Adrenal gland (tissue), 12 donors: Measurements from ENCODE around the gene PDXDC1. TPM values are rescaled to one million over a fixed set of nuclear protein-coding genes. Genes with fewer than 3 reads are reported as not detected.
"Not testable (repeated sequence)": the region's sequence is repeated elsewhere in the genome, so short reads cannot be mapped to it uniquely, and the experiment has no call there.

Source experiments
- DNase-seq, 7 donors: peaks; one replicate each; pipeline ENCODE4 v3.0.0-alpha.2; 2019 to 2020
- H3K27ac ChIP-seq, 5 donors: fragments of 200-600 bp; sonication (generic) in 4 of 5; 1 replicate in 3 of 5; 2 replicates in 2 of 5; pipeline versions ENCODE4 v1.5.1 to v1.8.0; 2016 to 2020; ENCODE audit warnings: mild to moderate bottlenecking in 1 of 5
- H3K27me3 ChIP-seq: fragments of 200-600 bp; 2 replicates; pipeline ENCODE4 v1.8.0; 2021
- H3K36me3 ChIP-seq, 2 donors: fragments of 200-600 bp; replicated peaks in 1 of 2; 1 replicate in 1 of 2; 2 replicates in 1 of 2; pipeline versions ENCODE4 v1.5.1 to v1.8.0; 2018 to 2022
- H3K4me1 ChIP-seq, 2 donors: fragments of 200-600 bp; replicated peaks in 1 of 2; 1 replicate in 1 of 2; 2 replicates in 1 of 2; pipeline versions ENCODE4 v1.5.1 to v1.8.0; 2018 to 2021
- H3K4me3 ChIP-seq, 4 donors: fragments of 200-600 bp; sonication (generic) in 3 of 4; one replicate each; pipeline ENCODE4 v1.5.1; 2016 to 2018
- H3K9me3 ChIP-seq, 3 donors: fragments of 200-600 bp; sonication (generic) in 1 of 3; replicated peaks in 1 of 3; 1 replicate in 2 of 3; 2 replicates in 1 of 3; pipeline versions ENCODE4 v1.5.1 to v1.8.0; 2016 to 2021
- CTCF ChIP-seq, 6 experiments: fragments of 450-650 bp in 4 of 6; fragments of 200-600 bp in 2 of 6; sonication (generic) in 1 of 6; IDR thresholded peaks; 1 replicate in 5 of 6; 2 replicates in 1 of 6; pipeline versions ENCODE4 v1.5.1 to v1.8.0; 2016 to 2021; ENCODE audit warnings: antibody characterized with exemption in 6 of 6, mild to moderate bottlenecking in 2 of 6, moderate library complexity in 1 of 6
- POLR2A ChIP-seq, 2 donors: fragments of 450-650 bp; IDR thresholded peaks; one replicate each; pipeline ENCODE4 v1.6.1; 2017; ENCODE audit warnings: antibody characterized with exemption in 2 of 2, mild to moderate bottlenecking in 2 of 2, moderate library complexity in 1 of 2
- WGBS, 4 donors: extraction: QIAGEN DNeasy Blood & Tissue Kit in 2 of 4; methylation state at CpG; one replicate each; pipeline versions ENCODE4 v1.1.5 to v1.1.7; 2013 to 2017; 5-methylcytosine and 5-hydroxymethylcytosine counted together
- intact Hi-C, 2 donors: fragments of 100-400 bp; cut with DNase I; formaldehyde crosslinking; loops; one replicate each; pipeline versions ENCODE4 v1.14.1 to v1.15.0; 2022 to 2023
- polyA plus RNA-seq, 3 donors: library from polyadenylated mRNA; stranded (reverse); fragments of 200-250 nt in 2 of 3; fragments of 350-450 nt in 1 of 3; fragmentation: Illumina TruSeq in 1 of 3; extraction: RNeasy Lipid Tissue Mini Kit (QIAGEN cat#74804) in 1 of 3; gene quantifications; one replicate each; pipeline ENCODE4 v1.2.3, GENCODE V29; 2013 to 2014
- total RNA-seq, 9 donors: library from RNA; depleted of rRNA in 4 of 9; stranded (reverse); fragments of >200 nt in 4 of 9; fragments of 120-200 nt in 1 of 9; fragmentation: NEBNext Ultra II Directional in 1 of 9; extraction: Animal tissue kit (Norgen Biotek cat#: 25700) in 1 of 9; gene quantifications; one replicate each; pipeline versions ENCODE4 v1.1.0 to v1.2.4, GENCODE V29; 2013 to 2023
- donor health status: healthy with polysubstance abuse.
- donor health status: Bipolar disorder and iron deficiency.
- donor health status: DM: yes; HTN: yes; CAD: no.
- donor health status: DM: no; HTN: no; CAD: no.
- donor health status: DM: no; HTN: no; CAD: no.
- donor health status: DM: yes; HTN: yes; CAD: no.

PDXDC1 gene
- total and polyA plus RNA-seq, 12 donors, result 38.9 to 81.5 (median 68.2) TPM

GRCh38 chr16:15046692-15047376 lies 72.0 kb downstream of the PDXDC1 start:
- DNase-seq, result no peak
- Histone ChIP-seq H3K4me1 (peaks cover 0 to 4% of the 10 kb centered on the region in 2 donors), H3K27ac (no peak overlapping the region), H3K4me3 (no peak overlapping the region), H3K36me3 (no peaks in the 10 kb centered on the region), H3K27me3 (no peaks in the 10 kb centered on the region), H3K9me3 (no peaks in the 10 kb centered on the region)
- no peak for TF ChIP-seq POLR2A (IDR thresholded peaks at IDR 0.05)
- no peak for TF ChIP-seq CTCF (IDR thresholded peaks at IDR 0.05)
- intact Hi-C loops, result no loop called here
- 94 to 96% (median 95%) methylated on average over 21 of the region's 21 CpGs for WGBS, 4 donors

GRCh38 chr16:15049581-15050180 lies 74.9 kb downstream of the PDXDC1 start:
- Histone ChIP-seq H3K27me3 (no peaks in the 10 kb centered on the region), H3K9me3 (no peaks in the 10 kb centered on the region), H3K4me3 (no peak overlapping the region), H3K4me1 (no peaks in the 10 kb centered on the region), H3K36me3 (no peaks in the 10 kb centered on the region), H3K27ac (no peak overlapping the region)
- WGBS, 4 donors, result 88 to 93% (median 92%) methylated on average over 3 of the region's 3 CpGs
- DNase-seq, result no peak
- intact Hi-C loops, result no loop called here
- TF ChIP-seq POLR2A (IDR thresholded peaks at IDR 0.05), result no peak
- TF ChIP-seq CTCF (IDR thresholded peaks at IDR 0.05), result no peak

GRCh38 chr16:15050440-15050839 lies 75.6 kb downstream of the PDXDC1 start:
- H3K9me3 ChIP-seq, H3K4me3 ChIP-seq, intact Hi-C loops, H3K27ac ChIP-seq, H3K36me3 ChIP-seq, H3K27me3 ChIP-seq, DNase-seq, H3K4me1 ChIP-seq: not testable (repeated sequence)
- 89 to 100% (median 97%) methylated on average over 1 of the region's 1 CpG for WGBS, 4 donors

- Histone ChIP-seq H3K27me3 (no peaks in the 10 kb centered on the region), H3K27ac (no peak overlapping the region), H3K4me1 (peaks cover 0 to 3% of the 10 kb centered on the region in 2 donors), H3K4me3 (no peak overlapping the region), H3K36me3 (no peaks in the 10 kb centered on the region), H3K9me3 (no peaks in the 10 kb centered on the region)
- no peak for DNase-seq
- WGBS, 4 donors, result 93 to 97% (median 97%) methylated on average over 9 of the region's 9 CpGs
- intact Hi-C loops, result no loop called here
- TF ChIP-seq CTCF (IDR thresholded peaks at IDR 0.05), result no peak
- TF ChIP-seq POLR2A (IDR thresholded peaks at IDR 0.05), result no peak
Measured at GRCh38 chr16:15051387-15051951, 76.6 kb downstream of the PDXDC1 start.
